Measurements from ENCODE around the gene LAGE3. TPM values are rescaled to one million over a fixed set of nuclear protein-coding genes. Genes with fewer than 3 reads are reported as not detected.

The LAGE3 gene
- total RNA-seq, 4 donors from 2014 or later, result 8.0 to 44.4 (median 28.6) TPM

- 97% methylated on average over 5 of the region's 15 CpGs for WGBS
- H3K36me3 ChIP-seq, result peaks cover 91% of the 10 kb centered on the region
- TF ChIP-seq CTCF (IDR thresholded peaks at IDR 0.05), result no peak
- no peak for TF ChIP-seq POLR2A (IDR thresholded peaks at IDR 0.05)
- no peak for TF ChIP-seq EP300 (IDR thresholded peaks at IDR 0.05)
- TF ChIP-seq POLR2AphosphoS5 (IDR thresholded peaks at IDR 0.05), result no peak
Measured at GRCh38 chrX:154466907-154467306, 12.2 kb downstream of the LAGE3 start.

DNA sequence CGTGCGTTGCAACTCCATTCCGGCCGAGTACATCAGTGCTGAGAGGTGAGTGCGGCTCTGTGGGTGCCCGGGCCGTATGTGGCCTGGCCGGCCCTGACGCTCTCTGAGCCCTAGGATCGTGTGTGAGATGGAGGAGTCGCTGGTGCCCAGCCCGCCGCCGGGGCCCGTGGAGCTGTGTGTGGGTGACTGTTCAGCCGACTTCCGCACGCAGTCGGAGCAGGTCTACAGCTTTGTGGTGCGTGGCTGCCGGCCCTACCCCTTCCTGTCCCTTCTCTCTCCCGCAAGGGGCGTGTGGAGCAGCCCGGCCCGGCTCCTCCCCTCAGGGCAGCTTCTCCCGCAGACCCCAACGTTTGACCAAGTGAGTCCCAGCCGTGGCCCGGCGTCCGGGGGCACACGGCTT lies 13.0 kb downstream of the LAGE3 start:
- no peaks in the 10 kb centered on the region for H3K4me1 ChIP-seq
- TF ChIP-seq POLR2A (IDR thresholded peaks at IDR 0.05) (no peak), POLR2AphosphoS5 (IDR thresholded peaks at IDR 0.05) (no peak), EP300 (IDR thresholded peaks at IDR 0.05) (no peak)
- peaks cover 87% of the 10 kb centered on the region for H3K36me3 ChIP-seq
- WGBS, result no CpG with 5 or more reads among the region's 32 CpGs
- H3K4me3 ChIP-seq, result no peak overlapping the region
- H3K27ac ChIP-seq, result no peak overlapping the region
- DNase-seq (ENCODE audit: low spot score in 2 of 2), result no peak
- H3K9me3 ChIP-seq, result no peaks in the 10 kb centered on the region
- H3K27me3 ChIP-seq, result no peaks in the 10 kb centered on the region

More at GRCh38 chrX:154466907-154467306, 12.2 kb downstream of the LAGE3 start:
- no peak for DNase-seq (ENCODE audit: low spot score in 2 of 2)
- no peak overlapping the region for H3K4me3 ChIP-seq
- H3K9me3 ChIP-seq, result no peaks in the 10 kb centered on the region
- no peaks in the 10 kb centered on the region for H3K4me1 ChIP-seq
- no peaks in the 10 kb centered on the region for H3K27me3 ChIP-seq
- no peak overlapping the region for H3K27ac ChIP-seq

DNA sequence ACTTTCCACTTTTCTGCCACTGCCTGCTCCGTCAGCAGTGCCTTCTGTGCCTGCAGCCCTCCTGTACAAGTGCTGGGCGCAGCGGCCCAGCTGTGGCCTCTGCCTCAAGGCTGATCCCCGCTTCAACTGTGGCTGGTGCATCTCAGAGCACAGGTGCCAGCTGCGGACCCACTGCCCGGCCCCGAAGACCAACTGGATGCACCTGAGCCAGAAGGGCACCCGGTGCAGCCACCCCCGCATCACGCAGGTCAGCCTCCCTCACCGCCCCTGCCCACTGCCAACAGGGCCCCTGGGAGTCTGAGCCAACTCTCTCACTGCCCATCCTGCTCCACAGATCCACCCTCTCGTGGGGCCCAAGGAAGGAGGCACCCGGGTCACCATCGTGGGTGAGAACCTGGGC lies 13.5 kb downstream of the LAGE3 start:
- no peak overlapping the region for H3K4me3 ChIP-seq
- H3K27me3 ChIP-seq, result no peaks in the 10 kb centered on the region
- 100% methylated on average over 4 of the region's 14 CpGs for WGBS
- H3K27ac ChIP-seq, result no peak overlapping the region
- DNase-seq (ENCODE audit: low spot score in 2 of 2), result no peak
- no peaks in the 10 kb centered on the region for H3K9me3 ChIP-seq
- peaks cover 84% of the 10 kb centered on the region for H3K36me3 ChIP-seq
- no peak for TF ChIP-seq POLR2AphosphoS5 (IDR thresholded peaks at IDR 0.05)
- no peak for TF ChIP-seq CTCF (IDR thresholded peaks at IDR 0.05)
- no peak for TF ChIP-seq EP300 (IDR thresholded peaks at IDR 0.05)
- TF ChIP-seq POLR2A (IDR thresholded peaks at IDR 0.05), result no peak
- H3K4me1 ChIP-seq, result peaks cover 3% of the 10 kb centered on the region

DNA sequence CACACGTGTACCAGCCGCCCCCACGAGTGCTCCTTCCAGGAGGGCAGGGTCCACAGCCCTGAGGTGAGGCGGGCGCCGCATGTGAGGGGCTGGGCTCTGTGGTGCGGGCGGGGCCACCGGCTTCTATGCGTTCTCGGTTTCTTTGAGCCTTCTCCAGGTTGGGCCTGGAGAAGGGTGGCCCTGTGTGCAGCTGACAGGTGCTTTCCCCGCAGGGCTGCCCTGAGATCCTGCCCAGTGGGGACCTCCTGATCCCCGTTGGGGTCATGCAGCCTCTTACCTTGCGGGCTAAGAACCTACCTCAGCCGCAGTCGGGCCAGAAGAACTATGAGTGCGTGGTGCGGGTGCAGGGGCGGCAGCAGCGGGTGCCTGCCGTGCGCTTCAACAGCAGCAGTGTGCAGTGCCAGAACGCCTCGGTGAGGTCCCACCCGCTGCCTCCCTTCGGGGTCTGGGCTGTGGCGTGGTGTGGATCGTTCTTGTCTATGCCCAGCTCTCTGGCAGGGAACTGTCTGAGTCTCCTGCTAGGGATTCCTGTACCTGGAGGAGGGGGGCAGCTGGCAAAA lies 14.2 kb downstream of the LAGE3 start:
- TF ChIP-seq EP300 (IDR thresholded peaks at IDR 0.05) (no peak), POLR2AphosphoS5 (IDR thresholded peaks at IDR 0.05) (no peak), CTCF (IDR thresholded peaks at IDR 0.05) (no peak), POLR2A (IDR thresholded peaks at IDR 0.05) (no peak)
- Histone ChIP-seq H3K27ac (no peak overlapping the region), H3K4me3 (no peak overlapping the region), H3K9me3 (no peaks in the 10 kb centered on the region), H3K27me3 (no peaks in the 10 kb centered on the region), H3K36me3 (peaks cover 77% of the 10 kb centered on the region), H3K4me1 (peaks cover 11% of the 10 kb centered on the region)
- WGBS, result 84% methylated on average over 12 of the region's 28 CpGs
- no peak for DNase-seq (ENCODE audit: low spot score in 2 of 2)

DNA sequence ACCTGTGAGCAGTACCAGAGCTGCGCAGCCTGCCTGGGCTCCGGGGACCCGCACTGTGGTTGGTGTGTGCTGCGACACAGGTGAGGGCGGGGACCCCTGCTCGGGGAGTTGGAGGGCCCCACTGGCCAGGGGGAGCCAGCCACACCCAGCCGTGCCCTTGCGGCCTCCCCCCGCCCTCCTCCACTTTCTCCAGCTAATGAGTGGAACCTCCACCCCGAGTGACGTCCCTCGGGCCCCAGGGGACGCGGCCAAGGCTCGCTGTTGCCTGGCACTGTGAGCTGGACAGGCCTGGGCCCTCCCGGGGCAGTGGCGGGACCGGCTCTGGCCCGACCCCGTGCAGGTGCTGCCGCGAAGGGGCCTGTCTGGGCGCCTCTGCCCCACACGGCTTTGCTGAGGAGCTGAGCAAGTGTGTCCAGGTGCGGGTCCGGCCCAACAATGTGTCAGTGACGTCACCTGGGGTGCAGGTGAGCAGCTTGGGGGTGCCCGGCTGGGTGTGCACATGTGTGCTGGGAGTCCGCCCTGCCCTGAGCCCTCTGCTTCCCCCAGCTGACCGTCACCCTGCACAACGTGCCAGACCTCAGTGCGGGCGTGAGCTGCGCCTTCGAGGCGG lies 15.4 kb downstream of the LAGE3 start:
- Histone ChIP-seq H3K4me1 (peaks cover 20% of the 10 kb centered on the region), H3K27me3 (no peaks in the 10 kb centered on the region), H3K9me3 (no peaks in the 10 kb centered on the region), H3K27ac (no peak overlapping the region), H3K4me3 (no peak overlapping the region), H3K36me3 (peaks cover 65% of the 10 kb centered on the region)
- TF ChIP-seq EP300 (IDR thresholded peaks at IDR 0.05), result no peak
- 86% methylated on average over 13 of the region's 36 CpGs for WGBS
- no peak for DNase-seq (ENCODE audit: low spot score in 2 of 2)

DNA sequence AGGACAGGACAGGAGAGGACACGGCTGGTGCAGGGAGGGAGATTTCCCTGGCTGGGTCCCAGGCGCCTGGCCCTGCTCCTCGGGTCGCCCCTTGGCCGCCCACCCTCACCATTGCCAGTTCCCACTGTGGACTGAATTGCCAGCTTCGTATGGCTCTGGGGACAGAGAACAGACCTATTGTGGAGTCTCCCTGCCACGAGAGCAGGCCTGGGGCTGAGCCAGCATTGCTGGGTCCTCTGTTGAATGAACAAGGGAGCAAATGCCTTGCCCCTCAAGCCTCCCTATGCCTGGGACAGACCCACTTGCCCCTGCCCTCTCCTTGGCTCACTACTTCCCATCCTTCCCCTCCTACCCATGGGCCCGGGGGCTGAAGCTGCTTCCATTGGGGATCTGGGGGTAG lies 16.7 kb downstream of the LAGE3 start:
- no peak overlapping the region for H3K27ac ChIP-seq
- peaks cover 52% of the 10 kb centered on the region for H3K36me3 ChIP-seq
- 76% methylated on average over 6 of the region's 8 CpGs for WGBS
- DNase-seq (ENCODE audit: low spot score in 2 of 2), result no peak
- TF ChIP-seq POLR2A (IDR thresholded peaks at IDR 0.05) (no peak), EP300 (IDR thresholded peaks at IDR 0.05) (no peak), CTCF (IDR thresholded peaks at IDR 0.05) (no peak), POLR2AphosphoS5 (IDR thresholded peaks at IDR 0.05) (no peak)
- no peaks in the 10 kb centered on the region for H3K27me3 ChIP-seq
- H3K4me1 ChIP-seq, result peaks cover 20% of the 10 kb centered on the region
- no peaks in the 10 kb centered on the region for H3K9me3 ChIP-seq
- H3K4me3 ChIP-seq, result no peak overlapping the region

All from suprapubic skin (tissue), 4 donors.